Esophagus muscularis mucosa (tissue), 4 donors: ENCODE measurements around the gene ZSWIM1.

Source experiments
- EP300 ChIP-seq: sonication (generic); formaldehyde crosslinking; IDR thresholded peaks from one replicate; pipeline ENCODE4 v1.6.1; 2017; ENCODE audit warnings: antibody characterized with exemption
- POLR2A ChIP-seq: fragments of 450-650 bp; IDR thresholded peaks from one replicate; pipeline ENCODE4 v1.6.1; 2017; ENCODE audit warnings: antibody characterized with exemption, moderate library complexity, mild to moderate bottlenecking, low read depth
- TF ChIP-seq, protein P1 (sequence below), 3 experiments: fragments of 200-600 bp in 2 of 3; fragments of 450-650 bp in 1 of 3; sonication (generic) in 2 of 3; IDR thresholded peaks; one replicate each; pipeline ENCODE4 v1.5.1; 2017 to 2019; ENCODE audit warnings: antibody characterized with exemption in 3 of 3, mild to moderate bottlenecking in 2 of 3, moderate library complexity in 1 of 3

- TF ChIP-seq POLR2A (no peak), EP300 (no peak)
- TF ChIP-seq, protein P1, sequence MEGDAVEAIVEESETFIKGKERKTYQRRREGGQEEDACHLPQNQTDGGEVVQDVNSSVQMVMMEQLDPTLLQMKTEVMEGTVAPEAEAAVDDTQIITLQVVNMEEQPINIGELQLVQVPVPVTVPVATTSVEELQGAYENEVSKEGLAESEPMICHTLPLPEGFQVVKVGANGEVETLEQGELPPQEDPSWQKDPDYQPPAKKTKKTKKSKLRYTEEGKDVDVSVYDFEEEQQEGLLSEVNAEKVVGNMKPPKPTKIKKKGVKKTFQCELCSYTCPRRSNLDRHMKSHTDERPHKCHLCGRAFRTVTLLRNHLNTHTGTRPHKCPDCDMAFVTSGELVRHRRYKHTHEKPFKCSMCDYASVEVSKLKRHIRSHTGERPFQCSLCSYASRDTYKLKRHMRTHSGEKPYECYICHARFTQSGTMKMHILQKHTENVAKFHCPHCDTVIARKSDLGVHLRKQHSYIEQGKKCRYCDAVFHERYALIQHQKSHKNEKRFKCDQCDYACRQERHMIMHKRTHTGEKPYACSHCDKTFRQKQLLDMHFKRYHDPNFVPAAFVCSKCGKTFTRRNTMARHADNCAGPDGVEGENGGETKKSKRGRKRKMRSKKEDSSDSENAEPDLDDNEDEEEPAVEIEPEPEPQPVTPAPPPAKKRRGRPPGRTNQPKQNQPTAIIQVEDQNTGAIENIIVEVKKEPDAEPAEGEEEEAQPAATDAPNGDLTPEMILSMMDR (IDR thresholded peaks at IDR 0.05): no peak
Measured at GRCh38 chr20:45893831-45894230, 12.8 kb downstream of the ZSWIM1 start.
